Activated gamma-delta T cell (primary cell): ENCODE data around the gene BBC3.
A peak's percentile ranks its signal among the peaks of the same experiment; 100 is the strongest.

Experiments
- DNase-seq: peaks from one replicate; lab custom pipeline; 2025; lab: John Stamatoyannopoulos, UW

The BBC3 gene

GRCh38 chr19:47231215-47232054 lies 436 bp upstream of the BBC3 start:
- peak; percentile 97 for DNase-seq

GRCh38 chr19:47230054-47230920 lies 712 bp downstream of the BBC3 start:
- DNase-seq = peak; percentile 90

- DNase-seq = no peak
These were observed 1.3 kb downstream of the BBC3 start for GRCh38 chr19:47229676-47230053.

GRCh38 chr19:47228937-47229675 lies 1.9 kb downstream of the BBC3 start:
- DNase-seq = no peak

- peak; percentile 40 for DNase-seq
These were observed 2.6 kb downstream of the BBC3 start for GRCh38 chr19:47228168-47228936.

- DNase-seq = no peak
These were observed 3.4 kb downstream of the BBC3 start for GRCh38 chr19:47227352-47228167.

GRCh38 chr19:47226426-47227351 lies 4.3 kb downstream of the BBC3 start:
- no peak for DNase-seq

GRCh38 chr19:47225746-47226425 lies 5.1 kb downstream of the BBC3 start:
- DNase-seq = peak; percentile 87

- no peak for DNase-seq
These were observed 9.1 kb downstream of the BBC3 start for GRCh38 chr19:47221890-47222289.

GRCh38 chr19:47221080-47221841 lies 9.7 kb downstream of the BBC3 start:
- DNase-seq = no peak

- no peak for DNase-seq
These were observed 15.4 kb downstream of the BBC3 start for GRCh38 chr19:47215581-47215980.

- no peak for DNase-seq
These were observed 20.2 kb downstream of the BBC3 start for GRCh38 chr19:47210689-47211316.

GRCh38 chr19:47210180-47210490 lies 20.9 kb downstream of the BBC3 start:
- no peak for DNase-seq

- no peak for DNase-seq
These were observed 21.4 kb downstream of the BBC3 start for GRCh38 chr19:47209319-47210179.

- DNase-seq = no peak
These were observed 27.7 kb downstream of the BBC3 start for GRCh38 chr19:47203254-47203653.

- DNase-seq = no peak
These were observed 30.5 kb downstream of the BBC3 start for GRCh38 chr19:47200530-47200929.

GRCh38 chr19:47197141-47197540 lies 33.9 kb downstream of the BBC3 start:
- DNase-seq = no peak
